HG03045 (cell line): ENCODE measurements around the gene HCN4.
"Not testable (repeated sequence)": the region's sequence is repeated elsewhere in the genome, so short reads cannot be mapped to it uniquely, and the experiment has no call there.

ENCODE experiments used
- ATAC-seq: cut with Tn5 transposase; IDR thresholded peaks from one replicate; pipeline ENCODE4 v1.9.1; 2021; ENCODE audit warnings: mild to moderate bottlenecking, moderate library complexity; ENCODE audit not compliant: unreplicated experiment

HCN4 gene

DNA sequence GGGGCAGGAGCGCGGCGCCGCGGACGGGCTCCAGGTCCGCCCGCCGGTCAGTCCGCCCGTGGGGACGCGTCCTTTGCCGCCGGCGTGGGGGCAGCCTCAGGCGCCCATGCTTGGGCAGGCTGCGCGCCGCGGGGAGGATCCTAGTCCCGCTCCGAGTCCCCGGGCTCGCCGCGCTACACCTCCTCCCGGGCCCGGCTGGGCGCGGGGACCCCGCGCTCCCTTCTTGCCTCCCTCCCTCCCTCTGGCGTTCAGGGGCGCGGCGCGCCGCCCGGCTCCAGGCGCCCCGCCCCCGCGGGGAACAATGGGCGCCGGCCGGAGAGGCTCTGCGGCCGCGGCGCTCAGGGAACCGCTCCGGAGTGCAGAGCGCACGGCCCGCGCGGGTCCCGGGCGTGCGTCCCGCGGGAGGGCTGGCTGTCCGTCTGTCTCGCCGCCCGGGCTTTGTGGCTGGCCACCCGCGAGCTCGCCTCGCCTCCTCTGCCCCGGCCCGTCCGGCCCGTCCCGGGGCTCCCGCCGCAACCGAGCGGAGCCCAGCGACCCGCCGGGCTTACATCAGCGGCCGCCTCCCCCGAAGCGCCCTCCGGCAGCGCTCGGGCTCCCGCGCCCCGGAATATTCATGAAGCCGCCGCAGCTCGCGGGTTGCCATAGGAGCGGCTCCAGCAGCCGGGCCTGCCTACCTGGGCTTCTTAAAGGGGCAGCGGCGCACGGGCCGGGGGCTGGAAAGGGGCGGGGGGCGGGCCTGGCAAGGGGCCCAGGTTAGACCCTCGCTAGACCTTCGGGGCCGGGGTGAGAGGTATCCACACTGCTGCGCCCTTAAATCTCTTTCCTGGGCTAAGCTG, at the start of gene HCN4:
Gene HCN4, minus strand, starts transcription at position 658 of the 836 bp plus-strand sequence. CDS start 688 bp downstream, outside the sequence.
- no peak for ATAC-seq

DNA sequence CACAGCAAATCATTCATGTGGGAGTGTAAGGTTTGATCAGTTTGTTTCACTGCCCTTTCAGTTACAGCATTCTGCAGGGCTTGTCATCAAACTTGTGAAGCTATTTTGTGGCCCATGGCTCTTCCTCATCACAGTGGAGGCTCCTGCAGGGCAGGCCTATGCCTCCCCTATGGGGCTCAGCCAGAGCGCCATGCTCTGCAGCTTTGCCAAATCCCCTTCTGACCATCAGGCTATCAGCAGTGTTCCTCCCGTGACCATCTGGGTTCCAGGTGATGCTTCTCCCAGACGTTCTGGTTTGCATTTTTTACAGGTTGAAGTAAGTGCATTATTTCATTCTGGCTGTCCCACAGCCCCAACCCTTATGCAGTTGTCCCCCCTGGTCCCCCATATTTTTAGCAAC, 46.1 kb upstream of the HCN4 start:
- ATAC-seq: no peak

DNA sequence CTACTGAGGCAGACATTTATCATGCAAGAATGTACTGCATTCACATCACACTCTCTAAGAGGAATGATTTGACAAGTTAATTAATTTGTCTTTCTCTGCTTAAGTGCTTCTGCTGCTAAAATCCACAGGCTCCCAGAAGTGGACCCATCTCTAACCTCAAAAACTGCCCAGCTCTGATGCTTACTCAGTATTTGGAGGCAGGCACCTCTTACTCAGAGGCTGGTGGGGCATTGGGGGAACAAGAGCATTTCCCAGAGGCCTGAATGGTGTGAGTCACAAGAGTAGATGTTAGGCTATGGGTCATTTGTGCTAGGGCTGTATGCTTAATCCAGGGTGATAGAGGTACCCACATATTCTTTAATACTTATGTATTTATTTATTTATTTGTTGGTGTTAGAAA, 34.4 kb upstream of the HCN4 start:
- no peak for ATAC-seq

DNA sequence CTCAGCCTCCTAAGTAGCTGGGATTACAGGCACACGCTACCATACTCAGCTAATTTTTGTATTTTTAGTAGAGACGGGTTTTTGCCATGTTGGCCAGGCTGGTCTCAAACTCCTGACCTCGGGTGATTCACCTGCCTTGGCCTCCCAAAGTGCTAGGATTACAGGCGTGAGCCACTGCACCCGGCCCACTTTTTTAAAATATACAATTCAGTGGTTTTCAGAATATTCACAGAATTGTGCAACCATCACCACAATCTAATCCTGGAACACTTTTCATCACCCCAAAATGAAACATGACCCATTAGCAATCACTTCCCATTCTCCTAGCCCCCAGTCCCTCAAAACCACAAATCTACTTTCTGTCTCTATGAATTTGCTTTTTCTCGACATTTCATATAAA, 31.5 kb upstream of the HCN4 start:
- not testable (repeated sequence) for ATAC-seq

DNA sequence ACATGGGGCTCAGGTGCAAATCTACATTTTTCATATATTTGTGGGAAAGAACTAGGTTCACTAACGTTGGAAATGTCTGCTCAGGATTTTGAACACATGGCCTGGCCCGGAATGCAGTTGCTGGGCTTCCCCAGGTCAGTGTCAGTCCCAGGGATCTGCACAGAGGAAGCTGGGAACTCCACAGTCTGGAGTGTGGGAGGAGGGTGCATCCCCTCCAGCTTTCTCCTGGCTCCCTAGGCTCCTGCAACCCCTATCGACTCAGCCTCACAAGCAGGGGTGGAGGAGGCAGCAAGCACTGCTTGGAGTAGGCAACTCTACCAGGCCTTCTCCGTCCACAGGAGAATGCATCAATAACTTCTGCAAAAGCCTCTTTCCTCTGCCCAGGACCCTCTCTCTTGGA, 30.1 kb upstream of the HCN4 start:
- ATAC-seq: no peak

DNA sequence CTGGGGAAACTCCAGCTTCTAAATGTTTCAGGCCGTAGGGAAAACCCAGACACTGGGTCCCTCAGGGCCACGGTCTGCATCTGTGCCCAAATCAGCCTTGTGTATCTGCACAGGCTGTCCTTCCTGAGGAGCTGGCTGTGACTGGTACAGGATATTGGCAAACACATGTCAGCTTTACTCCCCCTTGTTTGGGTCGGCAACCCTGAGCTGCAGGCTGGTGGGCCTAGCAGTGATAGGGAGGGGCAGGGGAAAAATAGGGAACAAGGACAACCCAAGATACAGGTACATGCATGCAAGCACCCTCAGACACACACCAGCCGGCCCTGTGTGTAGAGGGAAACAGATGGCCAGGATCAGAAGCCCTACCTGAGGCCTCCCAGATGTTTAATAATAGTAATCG, 28.7 kb upstream of the HCN4 start:
- ATAC-seq: no peak

DNA sequence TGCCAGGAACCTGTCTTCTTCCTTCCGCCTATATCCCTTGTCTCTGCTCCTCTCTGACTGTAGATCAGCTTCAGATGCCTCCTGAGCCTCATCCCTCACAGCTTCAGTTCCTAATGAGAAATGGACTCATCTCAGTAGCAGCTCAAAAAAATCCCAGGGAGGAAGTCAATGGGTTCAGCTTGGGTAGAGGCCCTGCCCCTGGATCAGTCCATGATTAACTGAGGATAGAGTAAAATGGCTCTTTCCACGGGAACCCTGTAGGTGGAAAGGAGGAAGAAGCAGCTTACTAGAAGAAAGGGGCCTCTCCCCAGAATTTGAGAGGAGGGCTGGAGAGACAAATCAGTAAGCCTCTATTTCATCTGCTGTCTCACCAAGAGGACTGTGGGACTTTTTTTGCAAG, 26.9 kb upstream of the HCN4 start:
- no peak for ATAC-seq

DNA sequence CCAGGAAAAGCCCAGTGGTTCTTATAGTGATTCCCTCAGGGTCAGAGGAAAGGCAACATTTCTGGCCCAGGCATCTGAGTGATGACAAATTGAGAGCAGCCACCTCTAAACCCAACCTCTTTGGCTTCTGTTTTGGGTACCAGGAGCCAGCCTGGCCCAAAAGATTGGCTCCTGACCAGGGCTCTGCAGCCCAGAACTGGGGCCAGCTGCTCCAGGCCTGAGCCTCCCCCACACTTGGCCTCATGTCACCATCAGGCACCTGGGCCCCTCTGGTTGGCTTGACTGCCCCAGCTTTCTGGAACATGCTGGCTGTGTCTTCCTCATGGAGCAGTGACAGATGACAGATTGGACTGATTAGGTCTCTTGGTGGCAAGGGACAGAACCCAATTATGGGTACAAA, 26.0 kb upstream of the HCN4 start:
- no peak for ATAC-seq

DNA sequence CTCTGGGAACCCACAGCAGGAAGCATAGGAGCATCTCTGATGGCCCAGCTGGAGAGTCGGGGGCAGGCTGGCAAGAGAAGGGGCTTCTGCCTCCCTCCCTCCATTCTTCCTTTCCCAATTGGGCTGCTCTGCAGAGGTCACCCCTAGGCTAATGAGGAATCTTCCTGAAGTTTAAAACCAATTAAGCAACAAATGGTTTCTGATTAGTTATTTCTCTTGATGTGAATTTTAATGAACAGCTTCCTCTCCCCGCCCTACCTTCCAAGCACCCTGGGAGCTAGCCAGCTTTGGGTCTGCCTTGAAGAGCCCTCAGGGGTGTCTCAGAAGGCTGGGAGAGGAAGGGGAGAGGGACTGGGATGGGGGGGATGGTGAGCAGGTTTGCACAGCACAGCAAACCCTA, 24.6 kb upstream of the HCN4 start:
- no peak for ATAC-seq

DNA sequence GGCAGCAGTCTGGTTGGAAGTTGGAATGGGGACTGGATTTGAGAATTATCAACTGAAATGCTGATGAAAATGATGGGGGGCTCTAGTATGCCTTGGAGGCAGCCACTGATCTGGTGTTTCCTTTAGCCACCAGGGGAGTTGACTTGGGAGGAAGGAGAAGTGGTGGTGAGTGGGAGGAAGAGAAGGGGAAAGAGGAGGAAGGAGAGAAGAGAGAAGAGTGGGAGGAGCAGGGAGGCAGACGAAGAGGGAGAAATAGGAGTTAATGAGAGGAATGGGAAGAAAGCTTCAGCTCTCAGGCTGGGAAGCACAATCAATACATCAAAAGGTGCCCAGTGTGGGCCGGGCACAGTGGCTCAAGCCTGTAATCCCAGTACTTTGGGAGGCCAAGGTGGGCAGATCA, 23.3 kb upstream of the HCN4 start:
- ATAC-seq: no peak

DNA sequence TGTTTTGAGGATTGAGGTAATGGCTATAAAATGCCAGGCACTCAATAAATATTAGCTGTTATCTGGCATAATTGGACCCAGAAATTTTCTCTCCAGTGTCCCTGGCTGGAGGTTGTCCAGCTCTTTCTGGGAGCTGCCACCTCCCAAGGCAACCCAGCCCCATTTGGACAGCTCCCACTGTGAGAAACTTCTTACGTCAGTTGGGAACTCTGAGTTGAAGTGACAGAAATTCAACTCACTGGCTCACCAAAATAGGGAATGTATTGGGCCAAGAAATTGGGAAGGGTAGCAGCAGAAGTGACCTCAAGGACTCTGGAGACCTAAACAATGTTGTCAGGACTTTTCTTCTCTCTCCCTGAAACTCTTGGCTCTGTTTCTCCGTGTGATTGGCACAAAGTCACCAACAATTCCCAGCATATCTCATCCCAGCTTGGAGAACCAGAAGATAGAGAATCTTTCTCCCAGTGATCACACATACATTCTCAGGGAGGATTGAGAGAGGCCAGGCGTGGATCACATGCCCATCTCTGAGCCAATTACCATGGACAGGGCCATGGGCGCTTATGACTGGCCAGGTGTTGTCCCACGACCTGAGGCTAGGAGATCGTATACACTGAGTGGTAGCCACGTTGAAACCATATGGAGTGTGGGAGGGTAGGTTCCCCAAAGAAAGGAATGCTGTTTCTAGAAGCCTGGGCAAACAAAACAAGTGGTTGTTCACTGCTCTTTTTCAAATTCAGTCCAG, 22.5 kb upstream of the HCN4 start:
- ATAC-seq: no peak

DNA sequence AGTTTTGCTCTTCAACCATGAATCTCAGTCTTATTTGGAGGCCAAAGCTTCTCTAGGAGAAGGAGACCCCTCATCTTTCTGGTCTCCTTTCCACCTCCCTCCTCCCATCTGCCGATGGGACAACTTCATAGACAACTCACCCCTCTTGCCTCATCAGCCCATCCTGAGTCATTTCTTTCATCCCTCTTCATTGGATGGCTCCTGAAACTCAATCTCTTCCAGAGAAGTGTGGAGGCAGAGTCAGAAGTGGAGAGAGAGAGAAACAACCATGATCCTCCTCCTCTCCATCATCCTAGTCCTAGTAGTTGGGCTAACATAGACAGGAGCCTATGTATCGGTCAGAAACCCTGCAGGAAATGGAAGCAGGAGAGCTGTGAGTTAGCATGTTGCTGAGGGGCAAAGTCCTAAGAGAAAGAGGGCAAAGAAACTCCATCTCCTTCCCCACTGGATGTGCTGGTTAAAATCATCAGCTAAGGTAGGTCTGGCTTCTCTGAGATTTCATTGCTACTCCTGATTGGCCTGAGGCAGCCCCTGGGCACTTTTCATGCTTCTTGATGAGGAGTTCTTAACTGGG, 21.3 kb upstream of the HCN4 start:
- no peak for ATAC-seq

DNA sequence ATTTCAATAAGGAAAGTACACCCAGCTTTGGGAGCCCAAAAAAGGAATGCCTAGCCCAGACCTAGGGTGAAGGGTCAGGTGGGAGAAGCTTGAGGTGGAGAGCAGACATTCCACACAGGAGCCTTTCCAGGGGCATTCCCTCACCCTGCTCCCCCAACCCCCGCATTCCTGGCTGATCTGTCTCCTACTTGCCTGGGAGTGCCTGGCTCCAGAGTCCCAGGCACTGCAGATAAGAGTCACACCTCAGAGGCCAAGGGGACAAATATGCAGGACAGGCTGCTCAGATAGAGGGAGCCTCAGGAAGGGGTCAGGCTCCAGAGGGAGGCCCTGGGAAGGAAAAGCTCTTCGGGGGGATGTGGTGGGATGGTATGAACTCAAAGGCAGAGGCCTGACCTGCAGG, 20.8 kb upstream of the HCN4 start:
- no peak for ATAC-seq

DNA sequence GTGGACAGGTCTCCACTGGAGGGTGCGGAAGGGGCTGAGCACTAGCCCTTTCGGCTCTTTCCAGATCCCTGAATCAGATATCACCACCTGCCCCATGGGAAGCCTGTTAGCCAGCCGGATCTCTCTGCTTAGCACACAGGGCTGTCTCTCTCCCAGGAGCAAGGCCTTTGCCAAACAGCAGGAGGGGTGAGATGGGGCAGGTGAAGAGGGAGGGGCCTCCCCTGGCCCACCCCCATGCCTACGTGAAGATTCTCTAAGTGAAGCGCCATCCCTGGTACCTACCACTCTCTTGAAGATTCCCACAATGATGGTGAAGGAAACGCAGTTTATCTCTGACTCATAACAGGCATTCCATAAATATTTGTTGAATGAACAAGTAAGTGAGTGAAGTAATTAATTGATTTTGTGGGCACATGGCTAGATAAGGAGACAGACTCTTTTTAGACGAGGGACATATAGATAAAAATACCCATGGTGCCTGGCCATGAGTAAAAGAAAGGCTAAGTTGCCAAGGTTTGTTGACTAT, 19.6 kb upstream of the HCN4 start:
- ATAC-seq: no peak

DNA sequence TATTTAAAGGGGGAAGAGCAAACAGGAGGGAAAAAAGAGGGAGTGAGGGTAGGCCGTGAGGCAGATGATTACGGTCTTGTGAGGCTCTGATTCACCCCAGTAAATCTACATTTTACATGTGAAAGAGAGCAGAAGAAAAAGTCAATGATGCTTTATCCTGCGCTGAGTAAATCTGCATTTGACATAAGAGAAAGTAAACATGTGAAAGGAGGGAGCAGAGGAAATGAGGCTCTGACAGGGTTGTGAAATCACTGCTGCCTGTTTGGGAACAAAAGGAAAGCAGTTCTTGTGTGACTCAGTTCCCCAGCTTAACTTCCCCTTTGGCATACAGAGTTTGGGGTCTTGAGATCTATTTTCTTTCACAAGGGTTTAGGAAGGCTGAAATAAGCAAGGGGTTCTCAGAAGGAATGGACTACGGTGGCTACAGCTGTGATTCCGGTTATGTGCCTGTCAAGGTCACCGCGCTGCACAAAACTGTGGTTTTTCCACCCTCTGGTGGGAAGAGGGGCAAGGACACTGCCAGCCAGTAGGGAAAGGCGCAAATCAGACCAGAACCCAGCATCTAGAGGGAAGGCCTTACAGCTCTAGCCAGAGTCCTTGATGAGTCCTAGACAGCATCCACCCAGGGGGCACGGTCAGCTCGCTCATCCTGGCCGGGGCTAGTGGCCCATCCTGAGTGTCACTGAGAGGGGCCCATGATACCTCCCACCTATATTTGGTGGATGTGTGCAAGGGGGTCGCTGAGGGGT, 18.9 kb upstream of the HCN4 start:
- no peak for ATAC-seq

DNA sequence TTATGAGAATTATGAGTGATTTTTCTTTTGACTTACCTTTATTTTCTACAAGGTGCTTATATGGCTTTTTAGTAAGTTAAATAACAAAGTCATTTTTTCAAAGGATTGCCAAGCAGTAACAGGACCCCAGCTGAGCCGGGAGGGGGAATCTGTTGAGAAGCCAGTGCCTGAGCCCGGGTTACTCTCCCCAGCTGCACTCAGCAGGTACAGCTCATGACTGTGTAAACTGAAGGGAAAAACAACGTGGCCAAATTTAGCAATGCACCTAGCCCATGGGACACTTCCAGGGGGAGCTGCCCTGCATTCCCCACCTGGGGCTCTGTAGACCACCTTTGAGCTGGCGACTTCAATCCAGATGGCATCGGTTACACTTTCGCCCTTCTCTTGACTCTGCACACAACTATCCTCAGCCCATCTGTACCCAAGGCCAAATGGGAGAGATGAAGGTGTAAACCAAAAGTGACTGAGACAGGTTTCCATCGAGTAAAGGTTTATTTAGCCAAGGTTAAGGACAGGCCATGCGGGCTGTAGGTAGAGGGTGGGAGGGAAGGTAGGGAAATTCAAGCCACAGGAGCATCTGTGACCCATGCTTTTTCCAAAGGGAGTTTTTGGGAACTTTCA, 18.2 kb upstream of the HCN4 start:
- ATAC-seq: no peak

DNA sequence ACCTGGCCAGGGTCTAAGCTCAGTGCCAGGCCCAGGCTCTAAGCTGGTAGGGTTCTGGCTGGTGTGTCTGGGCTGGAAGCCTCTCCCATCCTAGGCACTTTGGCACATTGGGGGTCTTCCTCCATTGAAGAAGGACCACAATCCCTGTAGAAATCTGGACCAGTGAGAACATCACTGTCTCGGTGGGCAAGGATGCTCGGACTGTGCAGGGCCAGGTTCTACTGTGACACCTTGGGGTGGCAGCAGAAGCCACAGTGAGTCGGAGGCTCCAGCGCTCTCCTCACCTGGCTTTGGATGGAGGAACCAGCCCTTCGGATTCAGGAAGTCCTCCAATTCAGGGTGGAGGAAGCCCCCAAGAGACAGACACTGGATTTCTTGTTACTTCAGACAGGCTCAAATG, 17.5 kb upstream of the HCN4 start:
- ATAC-seq: no peak

DNA sequence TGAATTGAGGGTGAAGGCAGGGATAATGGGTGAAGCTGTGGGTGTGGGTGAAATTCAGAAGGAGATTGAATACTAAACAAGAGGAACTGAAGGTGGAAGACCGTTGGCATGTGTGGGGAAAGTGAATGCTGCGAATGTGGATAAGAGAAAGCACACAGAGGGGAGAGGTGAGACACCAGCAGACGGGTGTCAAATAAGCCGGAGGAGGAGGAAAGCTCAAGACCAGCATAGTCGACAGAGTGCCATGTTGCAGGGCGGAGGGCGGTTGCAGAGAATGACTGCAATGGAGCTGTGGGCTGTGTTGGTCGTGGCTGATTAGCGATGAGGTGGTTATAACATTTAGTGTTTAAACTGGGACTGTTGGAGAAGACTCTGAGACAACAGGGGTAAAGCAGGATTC, 16.4 kb upstream of the HCN4 start:
- no peak for ATAC-seq

DNA sequence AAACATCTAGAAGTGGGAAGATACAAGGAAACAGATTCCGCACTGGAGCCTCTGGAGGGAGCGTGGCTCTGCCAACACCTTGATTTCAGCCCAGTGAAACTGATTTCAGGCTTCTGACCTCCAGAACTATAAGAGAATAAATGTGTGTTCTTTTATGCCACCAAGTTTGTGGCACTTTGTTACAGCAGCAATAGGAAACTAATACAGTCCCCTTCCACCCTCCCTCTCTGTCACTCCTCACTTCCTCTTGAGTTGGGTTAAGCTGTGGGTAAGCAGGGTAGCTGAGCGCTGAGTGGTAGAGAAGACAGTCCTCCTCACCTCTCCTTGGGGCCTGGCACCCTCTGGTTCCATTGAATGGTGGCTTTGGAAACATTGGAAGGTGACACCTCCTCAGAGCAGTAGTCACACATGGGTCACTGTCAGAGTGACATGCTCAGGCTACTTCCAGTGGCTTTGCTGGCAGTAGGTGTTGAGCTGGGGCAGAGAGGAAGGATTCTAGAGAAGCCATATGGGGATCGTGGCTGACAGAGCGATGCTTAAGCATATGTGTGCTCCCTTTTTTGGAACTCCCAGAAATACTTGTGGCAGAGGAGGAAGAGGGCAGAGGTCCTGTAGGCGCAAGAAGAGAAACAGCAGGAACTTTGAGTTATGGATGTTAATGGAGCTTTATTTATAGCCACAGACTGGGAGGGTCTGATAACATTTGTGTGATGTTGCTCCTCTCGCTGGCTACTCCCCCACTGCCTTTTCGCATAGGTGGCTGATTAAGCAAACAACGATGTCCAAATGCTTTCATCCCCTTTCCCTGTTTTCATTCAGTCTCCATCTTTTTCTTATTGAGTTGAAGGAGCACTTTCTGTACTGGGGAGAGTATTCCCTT, 14.8 kb upstream of the HCN4 start:
- no peak for ATAC-seq

DNA sequence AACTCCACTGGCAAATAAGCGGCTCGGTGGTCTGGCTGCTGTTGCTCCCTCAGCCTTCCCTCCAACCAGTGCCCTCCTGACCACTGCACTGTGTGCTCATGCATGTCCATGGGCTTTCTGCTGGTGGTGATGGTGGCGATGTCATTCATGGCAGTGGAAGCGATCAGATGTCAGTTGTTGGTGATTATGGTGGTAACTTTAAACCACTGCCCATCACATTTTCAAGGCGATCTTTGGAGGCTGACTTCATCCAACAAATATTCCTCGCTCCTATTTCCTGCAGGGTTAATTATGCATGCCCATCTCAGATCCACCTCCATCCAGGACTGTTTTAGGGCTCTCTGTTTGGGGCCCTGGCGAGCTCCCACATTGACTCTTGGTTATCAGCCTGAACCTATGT, 13.4 kb upstream of the HCN4 start:
- ATAC-seq: no peak
